HK-2 (cell line): Measurements from ENCODE around the gene FLAD1.
A peak's percentile ranks its signal among the peaks of the same experiment; 100 is the strongest.

Experiments
- DNase-seq: peaks from one replicate; pipeline ENCODE4 v3.0.0-alpha.2; 2018; ENCODE audit not compliant: unreplicated experiment

The FLAD1 gene

DNA sequence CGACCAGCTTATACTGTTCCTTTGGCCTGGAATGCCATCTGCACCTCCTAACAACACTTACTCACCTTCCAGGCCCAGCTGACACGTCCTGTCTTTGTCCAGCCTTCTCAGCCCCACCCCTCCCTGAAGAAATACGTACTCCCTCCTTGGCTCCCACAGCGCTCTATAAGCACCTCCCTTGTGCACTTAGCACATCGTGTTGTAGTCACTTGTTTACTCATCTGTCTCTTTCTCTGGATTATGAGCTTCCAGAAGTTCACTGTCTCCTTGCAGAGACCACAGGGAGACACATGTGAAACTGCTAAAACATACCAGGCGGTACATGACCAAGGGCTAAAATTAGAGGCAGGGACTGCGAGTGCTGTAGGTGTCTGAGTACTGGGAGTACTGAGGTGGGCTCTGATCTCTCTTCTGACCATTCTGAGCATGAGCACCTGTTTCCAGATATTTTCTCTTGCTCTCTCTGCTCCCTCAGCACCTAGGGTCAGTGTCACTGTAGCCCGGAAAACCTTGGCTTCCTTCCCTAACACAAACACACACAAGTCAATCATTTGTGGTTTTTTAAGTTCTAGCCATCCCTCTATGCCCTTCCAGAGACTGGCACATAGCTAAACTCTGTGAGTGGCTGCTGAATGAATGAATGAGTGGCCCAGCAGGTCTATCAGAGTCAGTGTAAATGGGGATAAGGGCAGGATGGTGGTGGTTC lies 55.6 kb downstream of the FLAD1 start:
- peak; percentile 55 for DNase-seq

DNA sequence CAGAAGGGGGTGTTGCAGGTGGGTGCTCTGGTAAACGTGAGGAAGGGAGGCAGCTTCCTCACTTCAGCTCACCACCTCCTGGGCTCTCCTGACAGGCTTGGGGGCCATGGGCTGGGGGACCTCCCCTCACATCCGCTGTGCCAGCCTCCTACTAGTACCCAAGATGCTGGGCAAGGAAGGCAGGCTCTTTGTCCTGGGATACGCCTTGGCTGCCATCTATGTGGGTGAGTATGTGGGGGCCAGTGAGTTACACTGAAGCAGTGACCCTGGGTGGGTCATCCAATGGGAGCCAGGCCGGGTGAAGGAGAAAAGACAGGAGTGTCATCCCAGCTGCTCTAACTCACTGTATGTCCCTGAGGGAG lies 56.1 kb downstream of the FLAD1 start:
- DNase-seq = no peak

DNA sequence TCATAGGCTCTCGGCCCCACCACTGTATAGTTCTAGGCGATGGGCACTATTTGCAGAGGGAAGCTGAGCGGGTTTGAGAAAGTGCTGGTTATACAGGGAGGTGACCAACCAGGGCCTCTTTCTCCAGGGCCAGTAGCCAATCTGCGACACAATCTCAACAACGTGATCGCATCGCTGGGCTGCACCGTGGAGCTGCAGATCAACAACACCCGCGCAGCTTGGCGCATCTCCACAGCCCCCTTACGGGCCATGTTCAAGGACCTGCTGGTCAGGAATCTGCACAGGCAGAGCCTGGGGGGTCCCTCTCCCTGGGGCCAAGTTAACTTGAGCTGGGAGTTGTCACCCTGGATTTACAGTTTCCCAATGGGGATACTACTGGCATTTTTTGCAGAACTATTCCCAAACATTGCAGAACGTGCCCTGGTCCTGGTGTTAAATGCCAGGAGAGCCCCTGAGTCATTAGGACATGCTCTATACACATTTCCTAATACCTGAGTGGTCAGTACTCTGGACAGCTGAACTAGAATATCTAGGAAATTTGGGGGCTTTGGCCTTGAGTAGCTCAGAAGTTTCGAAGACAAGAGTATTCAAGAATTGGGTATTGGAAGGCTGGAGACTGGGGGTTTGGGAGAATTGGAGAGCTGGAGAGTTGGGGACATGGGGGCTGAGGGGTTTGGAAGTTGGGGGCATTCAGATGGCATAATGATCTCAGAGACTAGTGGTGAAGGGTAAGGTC lies 57.4 kb downstream of the FLAD1 start:
- DNase-seq = no peak
